Non-pigmented ciliary epithelial cell (primary cell): ENCODE measurements around the gene ESRRA.
"Not testable (repeated sequence)": the region's sequence is repeated elsewhere in the genome, so short reads cannot be mapped to it uniquely, and the experiment has no call there.

Experiments used
- DNase-seq: peaks from one replicate; pipeline ENCODE4 v3.0.0-alpha.2; 2010; ENCODE audit warnings: low read depth

ESRRA gene

DNA sequence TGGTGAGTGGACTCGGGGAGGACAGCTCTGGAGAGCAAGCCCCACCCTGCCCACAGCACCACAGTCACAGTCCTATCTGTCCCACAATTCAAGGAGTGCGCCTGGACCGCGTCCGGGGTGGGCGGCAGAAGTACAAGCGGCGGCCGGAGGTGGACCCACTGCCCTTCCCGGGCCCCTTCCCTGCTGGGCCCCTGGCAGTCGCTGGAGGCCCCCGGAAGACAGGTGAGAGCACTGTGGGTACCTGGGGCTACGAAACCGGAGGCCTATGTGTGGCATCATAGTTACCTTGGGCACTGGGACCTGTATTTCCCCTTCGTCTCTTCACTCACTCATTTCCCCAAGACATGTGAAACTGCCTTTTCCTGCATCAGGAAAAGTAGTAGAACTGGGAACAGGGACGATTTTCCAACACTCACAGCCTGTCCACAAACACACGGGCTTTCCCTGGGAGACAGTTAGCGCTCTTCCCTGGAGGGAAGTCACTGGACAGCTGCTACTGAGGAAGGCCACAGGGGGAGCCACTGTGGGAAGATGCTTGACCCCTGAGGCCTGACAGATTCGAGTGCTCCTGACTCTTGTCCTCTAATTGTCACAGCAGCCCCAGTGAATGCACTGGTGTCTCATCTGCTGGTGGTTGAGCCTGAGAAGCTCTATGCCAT lies 9.0 kb downstream of the ESRRA start:
- DNase-seq = no peak

DNA sequence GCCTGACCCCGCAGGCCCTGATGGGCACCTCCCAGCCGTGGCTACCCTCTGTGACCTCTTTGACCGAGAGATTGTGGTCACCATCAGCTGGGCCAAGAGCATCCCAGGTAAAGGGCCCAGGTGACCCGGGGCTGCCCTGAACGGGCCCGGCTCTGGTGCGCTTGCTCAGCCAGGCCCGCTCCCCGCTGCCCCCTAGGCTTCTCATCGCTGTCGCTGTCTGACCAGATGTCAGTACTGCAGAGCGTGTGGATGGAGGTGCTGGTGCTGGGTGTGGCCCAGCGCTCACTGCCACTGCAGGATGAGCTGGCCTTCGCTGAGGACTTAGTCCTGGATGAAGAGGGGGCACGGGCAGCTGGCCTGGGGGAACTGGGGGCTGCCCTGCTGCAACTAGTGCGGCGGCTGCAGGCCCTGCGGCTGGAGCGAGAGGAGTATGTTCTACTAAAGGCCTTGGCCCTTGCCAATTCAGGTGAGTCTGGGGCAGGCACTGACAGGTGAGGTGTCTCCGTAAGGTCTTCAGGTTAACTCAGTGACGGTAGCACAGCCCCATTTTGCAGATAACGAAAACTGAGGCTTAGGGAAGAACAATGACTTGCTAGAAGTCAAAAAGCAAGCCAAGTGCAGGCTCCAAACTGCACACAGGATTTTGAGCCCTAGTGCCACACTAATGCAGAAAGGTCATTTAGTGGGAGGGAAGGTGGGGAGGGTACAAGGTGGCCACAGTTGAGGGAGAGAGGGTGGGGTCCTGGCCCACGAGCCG lies 9.7 kb downstream of the ESRRA start:
- DNase-seq = no peak

DNA sequence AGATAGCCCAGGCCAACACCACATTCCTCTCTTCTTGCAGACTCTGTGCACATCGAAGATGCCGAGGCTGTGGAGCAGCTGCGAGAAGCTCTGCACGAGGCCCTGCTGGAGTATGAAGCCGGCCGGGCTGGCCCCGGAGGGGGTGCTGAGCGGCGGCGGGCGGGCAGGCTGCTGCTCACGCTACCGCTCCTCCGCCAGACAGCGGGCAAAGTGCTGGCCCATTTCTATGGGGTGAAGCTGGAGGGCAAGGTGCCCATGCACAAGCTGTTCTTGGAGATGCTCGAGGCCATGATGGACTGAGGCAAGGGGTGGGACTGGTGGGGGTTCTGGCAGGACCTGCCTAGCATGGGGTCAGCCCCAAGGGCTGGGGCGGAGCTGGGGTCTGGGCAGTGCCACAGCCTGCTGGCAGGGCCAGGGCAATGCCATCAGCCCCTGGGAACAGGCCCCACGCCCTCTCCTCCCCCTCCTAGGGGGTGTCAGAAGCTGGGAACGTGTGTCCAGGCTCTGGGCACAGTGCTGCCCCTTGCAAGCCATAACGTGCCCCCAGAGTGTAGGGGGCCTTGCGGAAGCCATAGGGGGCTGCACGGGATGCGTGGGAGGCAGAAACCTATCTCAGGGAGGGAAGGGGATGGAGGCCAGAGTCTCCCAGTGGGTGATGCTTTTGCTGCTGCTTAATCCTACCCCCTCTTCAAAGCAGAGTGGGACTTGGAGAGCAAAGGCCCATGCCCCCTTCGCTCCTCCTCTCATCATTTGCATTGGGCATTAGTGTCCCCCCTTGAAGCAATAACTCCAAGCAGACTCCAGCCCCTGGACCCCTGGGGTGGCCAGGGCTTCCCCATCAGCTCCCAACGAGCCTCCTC lies 10.6 kb downstream of the ESRRA start:
- DNase-seq = not testable (repeated sequence)

DNA sequence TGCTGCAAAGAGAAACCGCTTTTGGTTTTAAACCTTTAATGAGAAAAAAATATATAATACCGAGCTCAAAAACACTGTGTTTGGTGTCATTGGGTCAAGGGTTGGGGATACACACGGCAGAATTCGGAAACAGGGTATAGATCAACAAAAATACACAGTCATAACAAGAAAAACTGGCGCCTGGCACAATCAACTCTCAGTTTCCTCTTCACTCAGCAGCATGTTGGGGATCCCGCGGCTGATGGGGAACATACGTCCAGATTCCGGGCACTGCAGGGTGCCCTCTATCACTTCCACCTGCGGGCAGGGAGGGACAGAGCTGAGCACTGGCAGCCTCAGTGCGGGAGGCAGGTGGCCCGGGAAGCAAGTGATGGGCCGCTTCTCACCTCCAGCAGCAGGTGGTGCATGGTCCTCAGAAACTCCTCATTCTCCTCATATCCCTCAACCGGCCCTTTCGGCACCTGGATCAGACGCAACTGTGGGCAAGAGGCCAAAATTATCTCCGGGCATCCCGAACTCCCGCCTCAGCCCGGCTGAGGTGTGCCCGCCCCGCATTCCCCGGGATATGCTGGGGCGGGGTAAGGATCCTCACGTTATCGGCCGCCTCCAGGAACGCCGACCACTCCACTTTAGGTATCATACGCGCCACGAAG lies 11.5 kb downstream of the ESRRA start:
- no peak for DNase-seq

DNA sequence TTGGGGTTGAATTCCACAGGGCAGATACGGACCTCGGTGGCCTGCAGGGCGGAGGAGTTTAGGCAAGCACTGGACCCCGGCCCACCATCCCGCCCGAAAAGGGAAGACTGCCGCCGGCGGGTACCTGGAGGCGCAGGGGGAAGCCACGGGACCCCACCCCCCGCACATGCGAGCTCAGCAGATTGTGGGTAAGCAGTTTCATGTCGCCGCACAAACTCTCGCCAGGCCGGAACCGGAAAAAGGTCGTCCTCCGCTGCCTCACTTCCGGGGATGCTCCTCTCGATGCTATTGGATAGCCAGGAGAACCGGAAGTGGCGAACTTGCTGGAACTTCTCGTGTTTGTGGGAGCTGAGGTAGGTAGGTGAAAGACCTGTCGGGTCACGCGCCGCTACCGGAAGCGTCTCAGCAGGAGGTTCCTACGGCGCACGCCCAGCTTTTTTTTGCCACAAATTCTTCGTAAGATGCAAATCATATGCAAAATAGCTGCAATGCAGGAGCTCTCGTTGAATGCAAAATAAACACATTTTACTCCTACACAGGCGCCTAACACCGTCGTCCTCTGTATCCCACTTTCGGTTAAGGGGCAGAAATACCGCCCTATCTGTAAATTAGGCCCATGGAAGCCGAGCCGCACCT lies 12.1 kb downstream of the ESRRA start, which contains the start of gene TRMT112:
TRMT112 (minus strand) TSS at position 235 of the 636 bp plus-strand sequence; CDS start at position 202, 33 bp downstream.
- DNase-seq = peak; percentile 91

DNA sequence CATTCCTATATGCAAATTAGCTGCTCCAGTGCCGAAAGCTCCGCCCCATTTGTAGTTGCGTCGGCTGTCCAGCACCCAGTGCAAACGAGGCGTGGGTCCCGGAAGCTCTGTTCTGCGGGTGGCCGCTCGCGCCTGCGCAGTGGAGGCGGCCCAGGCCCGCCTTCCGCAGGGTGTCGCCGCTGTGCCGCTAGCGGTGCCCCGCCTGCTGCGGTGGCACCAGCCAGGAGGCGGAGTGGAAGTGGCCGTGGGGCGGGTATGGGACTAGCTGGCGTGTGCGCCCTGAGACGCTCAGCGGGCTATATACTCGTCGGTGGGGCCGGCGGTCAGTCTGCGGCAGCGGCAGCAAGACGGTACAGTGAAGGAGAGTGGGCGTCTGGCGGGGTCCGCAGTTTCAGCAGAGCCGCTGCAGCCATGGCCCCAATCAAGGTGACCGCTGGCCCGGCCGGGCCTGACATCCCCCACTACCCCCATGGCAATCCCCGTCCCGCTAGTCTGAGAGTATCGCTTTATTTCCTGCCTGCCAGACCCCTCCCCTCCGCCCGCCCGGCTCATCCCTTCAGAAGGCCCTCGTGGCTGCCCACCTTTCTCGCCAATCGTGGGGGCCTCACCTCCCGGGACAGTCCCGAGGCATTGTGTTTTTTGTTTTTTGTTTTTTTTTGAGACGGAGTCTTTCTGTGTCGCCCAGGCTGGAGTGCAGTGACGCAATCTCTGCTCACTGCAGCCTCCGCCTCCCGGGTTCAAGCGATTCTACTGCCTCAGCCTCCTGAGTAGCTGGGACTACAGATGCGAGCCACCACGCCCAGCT lies 12.8 kb downstream of the ESRRA start, which contains the start of gene PRDX5:
PRDX5 (plus strand) TSS at position 161 of the 805 bp plus-strand sequence; CDS start at position 256, 95 bp downstream.
- DNase-seq = peak; percentile 71

DNA sequence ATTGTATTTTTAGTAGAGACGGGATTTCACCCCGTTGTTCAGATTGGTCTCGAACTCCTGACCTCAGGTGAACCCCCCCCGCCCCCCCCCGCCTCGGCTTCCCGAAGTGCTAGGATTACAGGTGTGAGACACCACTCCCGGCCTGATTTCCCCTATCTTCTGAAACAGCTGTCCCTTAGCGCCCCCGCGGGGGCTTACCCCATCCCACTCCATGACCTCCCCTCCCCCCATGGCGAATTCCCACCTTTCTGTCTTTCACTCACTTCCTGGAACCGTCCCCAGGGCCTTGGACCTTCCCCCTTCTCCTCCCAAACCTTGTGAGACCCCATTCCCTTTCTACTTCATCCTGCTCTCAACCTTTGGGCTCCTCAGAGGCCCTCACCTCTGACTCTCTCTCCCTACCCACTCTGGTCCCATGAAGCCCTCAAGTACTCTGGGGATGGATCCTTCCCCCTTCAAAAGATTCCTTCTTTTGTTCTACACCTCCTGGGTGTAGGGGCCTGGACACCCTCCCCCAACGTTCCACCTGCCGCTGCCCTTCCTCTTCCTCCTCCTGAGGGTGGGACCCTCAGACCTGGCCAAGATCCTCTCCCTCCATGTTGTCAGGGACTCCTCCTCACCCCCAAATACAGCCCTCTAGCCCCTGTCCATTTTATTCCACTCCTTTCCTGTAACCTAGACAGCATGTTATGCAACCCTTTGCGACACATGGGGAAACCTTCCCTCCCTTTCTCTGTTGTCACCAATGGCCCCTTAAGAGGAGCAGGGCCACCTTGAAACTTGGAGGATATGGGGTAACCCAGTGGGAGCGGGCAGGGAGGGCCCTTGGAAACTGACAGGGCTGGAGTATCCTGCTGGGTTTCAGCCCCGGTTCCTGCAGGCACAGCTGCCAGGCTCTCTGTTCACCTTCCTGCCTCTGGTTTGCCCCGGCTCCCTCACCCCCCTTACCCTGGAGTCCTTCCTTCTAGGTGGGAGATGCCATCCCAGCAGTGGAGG lies 13.7 kb downstream of the ESRRA start:
- DNase-seq = no peak

DNA sequence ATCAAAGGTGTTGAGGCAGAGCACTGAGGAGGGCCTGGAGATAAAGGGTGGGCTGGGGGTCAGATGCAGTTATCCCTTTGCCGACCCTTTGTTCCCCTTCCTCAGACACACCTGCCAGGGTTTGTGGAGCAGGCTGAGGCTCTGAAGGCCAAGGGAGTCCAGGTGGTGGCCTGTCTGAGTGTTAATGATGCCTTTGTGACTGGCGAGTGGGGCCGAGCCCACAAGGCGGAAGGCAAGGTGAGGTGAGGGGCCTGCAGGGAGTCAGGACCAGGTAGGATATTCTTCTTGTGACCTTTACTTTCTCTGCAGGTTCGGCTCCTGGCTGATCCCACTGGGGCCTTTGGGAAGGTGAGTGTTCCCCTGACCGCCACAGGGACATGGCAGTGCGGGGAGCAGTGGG lies 15.2 kb downstream of the ESRRA start:
- DNase-seq = no peak

DNA sequence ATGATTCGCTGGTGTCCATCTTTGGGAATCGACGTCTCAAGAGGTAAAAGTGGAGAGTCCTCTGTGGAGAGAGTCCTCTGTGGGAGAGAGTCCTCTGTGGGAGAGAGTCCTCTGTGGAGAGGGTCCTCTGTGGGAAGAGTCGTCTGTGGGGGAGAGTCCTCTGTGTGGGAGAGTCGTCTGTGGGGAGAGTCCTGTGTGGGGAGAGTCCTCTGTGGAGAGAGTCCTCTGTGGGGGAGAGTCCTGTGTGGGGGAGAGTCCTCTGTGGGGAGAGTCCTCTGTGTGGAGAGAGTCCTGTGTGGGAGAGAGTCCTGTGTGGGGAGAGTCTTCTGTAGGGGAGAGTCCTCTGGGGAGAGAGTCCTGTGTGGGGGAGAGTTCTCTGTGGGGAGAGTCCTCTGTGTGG lies 15.7 kb downstream of the ESRRA start:
- no peak for DNase-seq

DNA sequence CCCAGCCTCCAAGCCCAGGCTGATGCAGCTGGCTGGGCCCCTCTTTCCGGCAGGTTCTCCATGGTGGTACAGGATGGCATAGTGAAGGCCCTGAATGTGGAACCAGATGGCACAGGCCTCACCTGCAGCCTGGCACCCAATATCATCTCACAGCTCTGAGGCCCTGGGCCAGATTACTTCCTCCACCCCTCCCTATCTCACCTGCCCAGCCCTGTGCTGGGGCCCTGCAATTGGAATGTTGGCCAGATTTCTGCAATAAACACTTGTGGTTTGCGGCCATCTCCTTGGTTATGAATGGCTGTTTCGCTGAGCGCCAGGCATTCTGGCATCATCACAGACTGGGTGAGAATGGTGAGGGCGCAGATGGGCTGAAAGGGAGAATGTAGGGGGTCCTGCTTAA lies 16.2 kb downstream of the ESRRA start:
- DNase-seq = no peak

DNA sequence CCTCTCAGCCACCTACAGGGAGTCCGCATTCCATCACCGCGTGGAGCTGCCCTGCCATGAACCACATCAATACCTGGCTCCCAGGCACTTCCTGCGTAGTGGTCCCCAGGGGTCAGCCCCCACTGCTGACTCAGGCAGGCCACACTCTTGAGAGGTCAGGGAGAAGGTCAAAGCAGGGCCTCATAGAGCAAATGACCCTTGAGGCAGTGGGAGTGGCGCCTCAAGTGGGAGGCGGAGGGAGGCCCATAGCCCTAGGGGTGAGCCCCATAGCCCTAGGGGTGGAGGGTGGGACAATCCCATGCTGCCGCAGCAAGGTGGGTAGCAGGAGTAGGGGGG lies 17.6 kb downstream of the ESRRA start:
- no peak for DNase-seq

DNA sequence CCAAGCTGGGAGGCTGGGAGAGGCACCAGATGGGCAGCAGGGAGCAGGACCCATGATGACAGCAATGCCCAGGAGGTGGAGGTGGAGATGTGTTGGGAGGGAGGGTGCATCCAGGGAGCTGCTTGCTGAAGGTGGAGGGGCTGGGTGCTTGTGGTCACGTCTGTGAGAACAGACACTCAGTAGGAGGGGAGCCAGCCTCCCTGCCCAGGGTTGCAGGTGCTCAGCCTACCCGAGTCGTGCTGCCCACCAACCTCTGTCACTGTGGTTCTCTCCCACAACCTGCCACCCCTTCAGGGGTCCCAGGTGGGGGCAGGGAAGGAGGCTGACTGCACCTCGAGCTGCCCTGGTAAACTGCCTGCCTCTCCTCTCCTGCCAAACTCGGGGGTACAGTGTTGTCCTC lies 18.0 kb downstream of the ESRRA start:
- no peak for DNase-seq

DNA sequence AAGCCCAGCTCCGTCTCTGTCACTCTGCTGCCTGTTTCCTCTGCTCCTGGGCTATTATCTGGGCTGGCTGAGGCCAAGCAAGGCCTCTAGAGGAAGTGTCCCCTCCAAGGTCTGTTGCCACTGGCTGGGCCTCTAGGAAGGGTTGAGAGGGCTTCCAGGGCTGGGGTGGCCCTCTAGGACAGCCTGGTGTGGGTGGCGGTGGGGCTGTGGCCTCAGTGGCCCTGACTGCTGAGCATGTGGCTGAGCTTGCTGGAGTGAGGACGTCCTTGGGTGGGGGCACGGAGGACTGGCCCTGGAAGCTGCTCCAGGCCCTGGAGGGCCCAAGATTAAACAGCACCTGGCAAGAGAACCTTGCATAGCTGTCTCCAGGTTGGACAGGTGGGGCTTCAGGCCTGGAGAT lies 18.7 kb downstream of the ESRRA start:
- DNase-seq = not testable (repeated sequence)

DNA sequence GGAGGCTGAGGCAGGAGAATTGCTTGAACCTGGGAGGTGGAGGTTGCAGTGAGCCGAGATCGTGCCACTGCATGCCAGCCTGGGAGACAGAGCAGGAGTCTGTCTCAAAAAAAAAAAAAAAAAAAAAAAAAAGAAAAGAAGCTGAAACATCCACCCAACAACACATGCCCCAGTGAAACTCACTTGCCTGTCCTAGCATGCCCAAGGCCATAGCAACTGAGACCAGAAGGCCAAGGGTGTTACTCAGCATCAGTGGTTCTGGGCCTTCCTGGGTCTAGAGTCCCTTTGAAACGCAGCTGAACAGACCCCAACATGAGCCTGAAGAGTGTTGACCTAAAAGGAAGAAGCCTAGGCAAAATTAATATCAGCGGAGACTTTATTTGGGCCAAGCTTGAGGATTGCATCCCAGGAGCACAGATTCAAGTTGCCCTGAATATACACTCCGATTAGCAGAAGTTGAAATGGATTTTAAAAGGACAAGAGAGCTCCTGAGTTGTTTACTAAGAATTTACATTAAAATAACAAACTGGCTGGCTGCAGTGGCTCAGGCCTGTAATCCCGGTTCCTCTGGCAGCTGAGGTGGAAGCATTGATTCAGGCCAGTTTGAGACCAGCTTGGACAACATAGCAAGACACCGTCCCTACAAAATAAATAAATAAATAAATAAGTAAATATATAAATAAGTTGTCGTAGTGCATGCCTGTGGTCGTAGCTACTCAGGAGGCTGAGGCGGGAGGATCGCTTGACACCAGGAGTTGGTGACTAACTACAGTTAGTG lies 19.6 kb downstream of the ESRRA start:
- DNase-seq = no peak

DNA sequence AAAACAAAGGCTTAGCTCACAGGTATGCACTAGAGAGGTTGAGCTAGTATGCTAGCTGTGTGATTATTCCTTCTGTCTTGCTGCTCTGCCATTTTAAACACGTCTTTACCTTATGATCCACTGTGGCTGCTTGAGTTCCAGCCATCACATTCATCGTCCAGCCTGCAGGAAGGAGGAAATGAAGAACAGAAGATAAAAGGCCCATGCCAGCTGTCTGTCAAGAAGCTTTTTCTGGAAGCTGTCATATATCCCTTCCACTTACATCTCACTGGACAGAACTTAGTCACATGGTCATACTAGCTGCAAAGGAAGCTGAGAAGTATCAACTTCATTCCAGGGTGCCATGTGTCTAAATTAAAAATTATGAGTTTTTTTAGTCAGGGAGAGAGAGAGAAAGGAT lies 22.1 kb downstream of the ESRRA start:
- no peak for DNase-seq

DNA sequence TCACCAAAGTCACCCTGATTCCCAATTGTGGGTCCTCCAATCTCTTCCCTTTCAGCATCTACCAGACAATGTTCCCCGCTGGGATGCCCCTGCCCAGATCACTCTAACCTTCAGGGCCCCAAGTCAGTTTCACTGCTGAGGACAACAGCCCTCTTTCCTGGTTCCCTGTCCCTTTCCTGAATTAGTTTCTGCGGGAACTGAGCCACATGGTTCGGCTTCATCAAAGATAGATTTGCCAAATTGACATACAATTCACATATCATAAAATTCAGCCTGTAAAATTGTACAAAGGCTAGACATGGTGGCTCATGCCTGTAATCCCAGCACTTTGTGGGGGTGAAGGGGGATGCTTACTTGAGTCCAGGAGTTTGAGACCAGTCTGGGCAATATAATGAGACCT lies 22.7 kb downstream of the ESRRA start:
- no peak for DNase-seq

DNA sequence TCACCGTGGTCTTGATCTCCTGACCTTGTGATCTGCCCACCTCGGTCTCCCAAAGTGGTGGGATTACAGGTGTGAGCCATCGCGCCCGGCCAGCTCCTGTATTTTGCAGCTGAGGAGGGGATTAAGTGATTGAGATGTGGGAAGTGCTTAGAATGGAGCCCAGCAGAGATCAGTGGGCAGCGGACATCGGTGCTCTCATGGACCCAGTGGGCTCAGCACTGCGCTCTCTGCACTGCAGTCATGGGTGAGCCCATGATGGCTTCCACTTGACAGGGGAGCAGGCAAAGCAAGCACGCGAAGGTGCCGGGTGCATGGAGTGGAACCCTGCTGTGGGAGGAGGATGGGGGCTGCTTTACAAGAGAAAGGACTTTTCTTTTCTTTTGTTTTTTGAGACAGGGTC lies 25.6 kb downstream of the ESRRA start:
- DNase-seq = no peak

DNA sequence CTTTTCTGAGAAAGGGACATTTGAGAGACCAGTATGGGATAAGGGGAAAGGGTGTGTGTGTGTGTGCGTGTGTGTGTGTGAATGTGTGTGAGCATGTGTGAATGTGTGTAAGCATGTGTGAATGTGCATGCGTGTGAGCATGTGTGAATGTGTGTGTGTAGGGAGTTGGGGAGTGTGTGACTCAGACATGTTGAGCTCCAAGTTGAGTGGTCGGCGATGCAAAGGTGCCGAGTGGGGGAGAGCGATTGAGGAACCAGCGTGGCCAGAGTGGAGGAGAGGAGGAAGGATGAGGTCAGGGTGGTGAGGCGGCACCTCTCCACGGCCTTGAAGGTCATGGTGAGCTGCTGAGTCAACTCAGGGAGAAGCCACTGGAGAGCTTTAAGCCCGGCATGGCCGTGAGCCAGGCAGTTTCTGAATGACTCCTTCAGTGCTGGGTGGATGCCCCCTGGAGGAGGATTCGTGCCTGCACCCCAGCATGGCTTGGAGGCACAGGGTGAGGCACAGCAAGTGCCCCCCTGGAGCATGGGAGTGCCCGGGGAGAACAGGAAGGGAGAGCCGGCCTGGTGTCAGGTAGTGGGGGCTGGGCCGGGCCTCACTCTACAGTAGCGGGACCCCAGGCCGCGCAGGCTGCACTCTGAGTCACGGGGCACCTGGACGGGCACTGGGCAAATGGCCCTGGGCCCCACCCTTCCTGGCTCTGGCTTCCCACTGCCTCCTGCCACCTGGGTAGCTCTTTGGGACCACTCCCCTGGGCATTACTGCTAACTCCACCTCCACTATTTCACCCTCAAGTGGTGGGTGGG lies 26.4 kb downstream of the ESRRA start:
- DNase-seq = peak; percentile 42
